HG03139 (cell line): Measurements from ENCODE around the gene FADS2.

Experiments used
- ATAC-seq: cut with Tn5 transposase; IDR thresholded peaks from one replicate; pipeline ENCODE4 v1.9.1; 2021; ENCODE audit not compliant: unreplicated experiment

FADS2 gene

DNA sequence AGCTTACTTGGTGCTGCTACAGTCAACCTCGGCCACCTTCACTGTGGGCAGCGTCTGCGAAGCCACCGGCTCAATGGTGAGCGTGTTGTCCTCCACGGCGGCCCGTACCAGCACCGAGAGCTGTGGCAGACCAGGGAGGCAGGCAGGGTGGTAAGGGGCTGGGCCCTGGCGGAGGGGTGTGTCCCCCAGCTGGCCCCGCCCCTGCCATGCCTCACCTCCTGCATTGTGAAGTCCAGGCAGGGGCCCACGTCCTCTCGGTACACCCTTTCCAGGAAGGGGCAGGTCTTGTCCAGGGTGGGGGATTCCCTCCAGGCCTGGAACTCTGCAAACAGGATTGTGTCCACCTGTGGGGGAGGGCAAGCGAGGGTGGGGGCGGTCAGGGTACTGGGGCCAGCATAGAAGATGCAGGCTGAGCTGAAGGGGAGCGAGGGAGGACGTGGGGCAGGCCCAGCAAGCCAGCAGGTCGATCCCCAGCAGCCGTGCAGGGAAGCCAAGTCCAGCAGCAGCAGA, 76.5 kb downstream of the FADS2 start:
- ATAC-seq, result no peak

DNA sequence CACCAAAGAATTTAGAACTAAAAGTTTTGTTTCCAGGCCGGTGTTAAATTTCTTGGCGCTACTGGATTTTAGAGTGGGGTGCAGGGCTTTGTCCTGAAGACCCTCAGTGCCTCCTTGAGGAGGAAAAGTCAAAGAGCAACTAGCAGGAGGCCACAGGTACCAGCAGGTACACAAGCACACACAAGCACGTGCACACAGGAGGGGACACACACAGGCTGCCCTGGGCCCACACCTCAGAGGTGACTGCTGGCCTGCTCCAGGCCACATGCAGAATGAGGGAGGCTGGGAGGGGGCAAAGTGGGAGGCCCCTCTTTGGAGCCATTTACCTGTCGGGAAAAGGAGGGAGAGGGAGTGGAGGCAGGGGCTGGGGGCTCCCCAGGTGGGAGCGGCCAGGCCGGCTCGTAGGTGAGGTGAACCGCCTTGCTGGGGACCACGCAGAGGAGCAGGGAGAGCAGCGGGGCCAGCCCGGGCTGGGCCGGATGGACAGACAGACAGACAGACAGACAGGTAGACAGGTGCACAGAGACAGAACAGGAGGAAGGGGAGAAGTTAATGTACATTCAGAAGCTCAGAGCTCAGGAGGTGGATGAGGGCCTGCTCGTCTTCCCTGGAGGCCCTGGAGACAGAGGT, 77.1 kb downstream of the FADS2 start:
- no peak for ATAC-seq

DNA sequence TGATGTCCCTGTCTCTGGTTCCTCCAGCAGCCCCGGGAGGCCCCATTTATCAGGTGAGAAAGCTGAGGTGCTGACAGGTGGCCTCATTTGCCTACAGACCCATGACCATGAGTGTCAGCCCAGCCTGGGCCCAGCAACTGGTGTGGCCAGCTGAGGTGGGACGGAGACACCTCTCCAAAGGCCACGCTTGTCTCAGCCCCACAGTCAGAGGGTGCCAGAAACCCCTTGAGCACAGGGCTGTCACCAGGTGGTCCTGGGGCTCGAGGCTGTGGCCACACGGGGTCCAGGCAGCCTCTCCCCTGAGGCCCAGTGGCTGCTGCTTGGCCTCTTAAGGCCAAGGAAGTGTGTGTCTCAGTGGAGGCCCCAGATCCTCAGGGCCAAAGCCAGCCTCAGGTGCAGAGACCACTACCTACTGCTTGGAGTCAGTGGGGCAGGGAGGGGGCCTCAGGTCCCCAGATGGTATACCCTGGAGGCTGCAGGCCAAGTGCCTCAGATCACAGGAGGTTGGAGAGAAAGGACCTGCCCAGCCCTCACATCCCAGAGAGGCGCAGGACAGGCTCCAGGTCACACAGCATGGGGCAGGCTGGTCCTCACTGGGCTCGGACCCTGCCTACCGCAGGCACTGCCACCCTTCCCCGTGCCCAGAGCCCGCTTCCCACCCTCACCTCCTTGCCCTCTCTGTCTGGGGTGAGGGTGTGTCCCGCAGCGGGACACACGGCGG, 77.9 kb downstream of the FADS2 start:
- ATAC-seq, result no peak

DNA sequence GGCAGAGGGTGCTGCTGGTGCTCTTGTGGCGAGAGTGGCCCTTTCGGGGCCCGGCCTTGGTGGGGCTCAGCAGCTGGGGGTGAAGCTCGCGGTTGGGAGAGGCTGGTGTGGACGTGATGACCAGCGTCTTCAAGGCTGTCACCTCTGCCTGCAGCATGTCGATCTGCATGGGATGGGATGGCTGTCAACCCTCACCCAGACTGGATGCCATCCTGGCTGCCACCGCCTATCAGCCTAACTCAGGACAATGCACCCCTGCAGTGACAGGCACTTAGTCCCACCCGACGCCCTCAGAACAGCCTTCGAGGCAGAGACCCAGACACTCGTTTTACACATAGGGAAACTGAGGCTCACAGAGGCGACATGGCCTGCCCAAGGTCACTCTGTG, 78.4 kb downstream of the FADS2 start:
- ATAC-seq, result no peak

DNA sequence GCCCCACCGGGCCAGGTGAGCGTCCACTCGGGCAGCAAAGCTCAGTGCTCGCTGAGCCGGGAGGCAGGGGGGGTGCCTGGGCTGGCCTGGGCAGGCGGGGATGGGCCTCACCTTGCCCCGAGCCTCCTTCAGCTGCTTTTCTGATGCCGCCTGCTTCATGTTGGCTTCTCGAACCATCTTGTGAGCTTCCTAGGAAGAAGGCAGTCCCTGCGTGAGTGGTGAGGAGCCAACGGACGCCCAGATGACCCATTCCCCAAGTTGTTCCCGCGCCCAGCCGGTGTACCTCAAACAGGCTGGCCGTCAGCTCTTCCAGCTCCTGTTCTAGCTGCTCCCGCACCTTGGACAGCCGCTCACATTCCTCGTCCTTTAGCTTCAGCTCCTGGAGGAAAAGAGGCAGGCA, 79.2 kb downstream of the FADS2 start:
- no peak for ATAC-seq

DNA sequence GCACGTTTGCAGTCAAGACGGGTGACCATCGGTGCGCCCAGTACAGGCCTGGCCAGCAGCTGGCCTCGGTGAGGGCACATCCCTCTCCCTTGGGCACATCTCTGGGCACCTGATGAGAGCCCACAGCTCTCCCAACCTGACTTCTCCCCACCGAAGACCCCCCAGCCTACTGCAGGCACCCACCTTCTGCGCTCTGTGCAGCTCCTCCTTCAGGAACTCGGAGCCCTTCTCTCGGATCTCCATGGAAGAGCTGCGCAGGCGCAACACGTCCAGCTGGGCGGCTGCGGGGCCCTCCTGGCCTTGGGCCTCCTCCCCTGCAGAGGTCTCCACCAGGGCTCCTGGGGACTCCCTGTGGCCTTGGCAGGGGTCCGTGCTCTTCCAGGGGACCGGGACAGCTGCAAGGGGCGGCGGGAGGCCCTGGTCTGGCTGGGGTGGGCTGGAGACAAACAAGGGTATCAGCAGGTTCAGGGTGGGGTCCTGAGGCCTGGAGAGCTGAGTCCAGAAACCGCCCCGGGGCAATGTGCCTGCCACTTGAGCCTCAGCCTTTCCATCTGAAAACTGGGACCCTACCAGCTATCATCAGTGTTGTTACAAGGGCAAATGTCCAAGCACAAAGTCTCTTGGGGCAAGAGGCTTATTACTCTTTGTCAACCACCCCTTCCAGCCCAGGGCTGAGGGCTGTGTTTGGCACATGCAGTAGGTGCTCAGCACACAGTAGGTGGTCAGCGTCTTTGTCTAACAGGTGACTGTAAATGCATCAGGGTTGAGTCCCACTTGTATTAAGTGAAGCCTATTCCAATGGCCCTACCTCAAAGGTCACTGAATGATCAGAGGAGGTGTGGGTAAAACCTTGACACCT, 80.0 kb downstream of the FADS2 start:
- ATAC-seq, result no peak

DNA sequence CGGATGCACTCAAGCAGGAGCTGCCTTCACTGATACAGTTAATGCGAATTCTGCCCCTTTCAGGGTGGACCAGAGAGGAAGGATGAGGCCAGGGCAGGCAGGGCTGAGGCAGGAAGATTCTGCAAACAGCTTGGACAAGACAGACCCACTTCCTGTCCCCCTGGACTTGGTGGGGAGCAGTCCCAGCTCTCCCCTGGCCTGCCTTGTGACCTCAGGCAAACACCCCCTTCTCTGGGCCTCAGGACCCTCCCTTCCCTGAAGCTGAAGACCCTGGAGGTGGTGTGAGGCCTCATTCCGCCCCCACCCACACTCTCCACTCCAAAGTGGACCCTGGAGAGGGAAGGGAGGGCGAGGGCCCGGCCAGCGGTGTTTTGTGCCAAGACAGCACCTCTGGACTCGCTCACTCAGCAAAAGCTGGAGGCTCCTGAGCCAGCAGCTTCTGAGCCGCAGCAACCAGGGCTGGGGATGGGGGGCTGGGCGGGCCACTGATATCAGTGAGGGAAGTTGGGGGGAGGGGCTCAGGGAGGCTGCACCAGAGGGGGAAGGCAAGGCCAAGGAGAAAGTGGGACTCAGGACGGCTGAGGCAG, 80.7 kb downstream of the FADS2 start:
- no peak for ATAC-seq

DNA sequence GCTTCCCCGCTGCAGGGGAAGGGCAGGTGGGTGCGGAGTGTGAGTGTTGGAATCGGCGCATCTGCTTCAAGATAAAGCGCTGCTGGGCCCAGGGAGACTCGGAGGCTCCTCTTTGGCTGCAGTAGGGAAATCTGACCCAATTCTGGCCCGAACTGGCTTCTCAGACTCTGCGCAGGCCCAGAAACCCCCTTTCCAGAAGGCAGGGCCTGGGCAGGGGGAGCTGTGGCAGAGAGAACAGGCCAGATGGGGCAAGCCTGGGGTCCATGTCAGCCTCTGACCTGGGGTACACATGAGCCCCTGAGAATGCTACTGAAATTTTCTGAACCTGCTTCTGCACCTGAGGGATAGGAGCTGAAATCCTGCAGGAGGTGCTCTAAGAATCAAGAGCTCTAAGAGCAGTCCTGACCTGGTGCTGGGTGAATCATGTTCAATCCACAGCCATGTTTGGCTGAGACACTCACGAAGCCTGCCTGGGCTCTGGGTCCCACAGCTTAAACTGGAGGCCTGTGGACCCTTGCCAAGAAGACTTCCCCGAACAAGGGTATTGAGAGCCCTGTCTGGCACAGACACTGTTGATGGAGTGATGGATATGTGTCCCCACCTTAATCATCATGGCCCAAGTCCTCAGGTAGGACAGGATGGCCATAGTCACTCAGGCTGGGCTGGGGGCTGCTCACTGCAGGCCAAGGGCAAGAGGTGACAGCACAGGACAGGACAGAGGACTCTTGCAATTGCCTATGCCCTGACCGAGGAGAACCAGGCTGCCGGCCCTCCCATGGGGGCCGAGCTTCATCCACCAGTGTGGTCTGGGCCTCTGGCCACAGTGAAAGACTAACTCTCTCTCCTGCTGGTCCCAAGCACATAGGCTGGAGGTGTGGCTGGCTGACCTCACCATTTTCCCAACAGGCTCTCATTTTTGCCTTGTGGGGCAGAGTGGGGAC, 82.4 kb downstream of the FADS2 start:
- no peak for ATAC-seq

DNA sequence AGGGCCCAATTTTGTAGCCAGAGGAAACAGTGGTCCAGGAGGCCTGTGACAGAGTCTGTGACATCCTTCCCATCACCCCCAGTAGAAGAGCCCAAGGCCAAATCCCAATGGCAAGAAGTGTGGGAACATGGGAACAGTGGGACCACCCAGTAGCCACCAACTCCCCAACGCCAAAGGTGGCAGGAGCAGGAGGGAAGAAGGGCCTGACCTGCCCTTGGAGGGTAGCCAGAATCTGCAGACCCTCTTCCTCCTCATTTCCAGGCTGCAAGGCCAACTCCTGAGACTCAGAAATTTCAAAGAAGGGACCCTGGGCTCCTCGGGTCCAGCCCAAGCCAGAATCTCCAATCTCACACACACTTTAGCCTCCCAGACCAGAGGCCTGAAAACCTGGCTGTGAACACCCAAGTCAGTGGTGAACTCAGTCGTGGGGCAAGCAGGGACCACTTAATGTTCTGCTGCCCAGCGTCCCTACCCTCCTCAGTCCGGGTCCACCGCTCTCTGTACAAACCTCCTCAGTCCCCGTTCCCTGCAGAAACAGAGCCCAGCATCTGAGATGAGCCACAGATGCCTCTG, 83.1 kb downstream of the FADS2 start:
- no peak for ATAC-seq

DNA sequence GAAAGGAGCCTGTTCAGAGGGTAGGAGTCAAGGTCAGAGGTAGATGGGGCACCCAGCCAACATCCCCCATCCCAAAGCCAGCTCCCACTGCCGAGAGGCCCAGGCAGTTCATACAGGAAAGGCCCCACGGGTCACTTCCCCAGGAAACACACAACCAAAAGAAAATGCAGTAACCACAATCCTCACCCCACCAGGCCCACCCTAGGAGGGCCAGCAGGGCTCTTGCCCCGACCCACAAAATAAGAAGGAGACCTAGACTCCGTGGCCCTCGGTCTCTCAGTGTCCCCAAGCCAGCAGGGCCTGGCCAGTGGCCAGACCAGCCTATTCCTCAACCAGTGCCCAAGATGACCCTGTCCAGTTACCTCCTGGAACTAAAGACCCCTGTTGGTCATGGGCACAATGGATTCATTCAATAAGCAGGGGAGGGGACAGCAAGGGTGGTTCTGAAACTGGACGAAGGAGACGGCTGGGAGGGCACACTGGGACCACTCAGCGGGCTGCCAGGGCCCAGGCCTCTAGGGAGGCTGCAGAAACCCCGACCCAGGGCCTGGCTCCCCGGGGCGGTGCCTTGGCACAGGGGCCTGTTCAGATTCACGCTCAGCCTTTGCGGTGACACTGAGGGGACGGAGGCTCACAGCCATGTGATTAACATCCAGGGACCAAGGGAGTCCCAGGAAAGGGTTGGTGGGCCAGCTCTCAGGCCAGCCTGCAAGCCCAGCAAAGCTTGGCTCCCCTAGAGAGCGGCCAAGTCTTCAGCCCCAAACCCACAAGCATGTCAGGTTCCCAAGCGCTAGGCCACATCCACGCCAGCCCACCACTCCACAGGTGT, 83.8 kb downstream of the FADS2 start:
- ATAC-seq, result no peak

DNA sequence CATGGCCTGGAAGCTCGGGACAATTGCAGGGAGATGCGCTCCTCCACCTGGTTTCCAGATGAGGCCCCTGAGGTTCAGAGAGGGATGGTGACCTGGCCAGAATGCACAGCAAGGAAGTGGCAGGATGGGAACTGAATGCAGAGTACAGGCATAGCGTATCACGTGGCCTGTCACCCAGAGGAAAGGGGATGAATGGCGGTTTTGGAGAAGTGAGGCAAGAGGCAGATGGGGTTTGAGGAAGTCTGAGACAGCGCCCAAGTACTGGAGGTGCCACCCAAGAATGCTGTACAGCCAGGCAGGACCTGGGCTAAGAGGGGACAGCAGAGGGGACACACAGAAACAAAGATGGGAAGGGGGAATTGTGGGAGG, 84.4 kb downstream of the FADS2 start:
- ATAC-seq, result no peak

DNA sequence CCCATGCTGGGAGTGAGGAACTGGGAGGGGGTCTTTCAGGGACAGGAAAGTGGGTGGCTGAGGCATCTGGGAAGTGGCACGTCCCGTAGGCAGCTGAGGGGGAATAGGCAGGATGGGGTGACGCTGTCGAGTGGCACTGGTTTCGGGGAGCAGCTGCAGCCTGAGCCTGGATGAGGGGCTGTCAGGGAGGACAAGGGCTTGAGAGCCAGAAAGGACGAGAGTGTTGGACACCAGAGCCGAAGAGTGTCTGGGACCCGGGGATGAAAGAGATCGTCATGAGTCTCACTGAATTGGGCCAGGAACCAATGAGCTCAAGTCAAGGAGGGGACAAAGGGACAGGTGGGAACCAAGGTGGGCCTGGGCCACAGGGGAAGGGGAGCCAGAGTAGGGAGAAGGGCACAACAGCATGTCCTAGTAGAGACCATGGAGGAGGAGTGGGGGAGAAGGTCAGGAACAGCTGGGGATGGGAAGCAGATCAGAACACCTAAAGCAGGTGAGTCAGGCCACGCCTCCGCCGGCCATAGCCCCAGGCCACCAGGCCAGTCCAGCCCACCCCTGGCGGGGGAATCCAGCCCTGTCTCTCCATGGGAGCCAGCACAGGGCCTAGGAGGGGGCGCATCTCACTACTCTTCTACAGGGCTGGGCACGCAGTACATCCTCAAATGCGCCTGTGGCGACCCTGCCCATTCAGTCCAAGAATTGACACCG, 85.0 kb downstream of the FADS2 start:
- no peak for ATAC-seq

DNA sequence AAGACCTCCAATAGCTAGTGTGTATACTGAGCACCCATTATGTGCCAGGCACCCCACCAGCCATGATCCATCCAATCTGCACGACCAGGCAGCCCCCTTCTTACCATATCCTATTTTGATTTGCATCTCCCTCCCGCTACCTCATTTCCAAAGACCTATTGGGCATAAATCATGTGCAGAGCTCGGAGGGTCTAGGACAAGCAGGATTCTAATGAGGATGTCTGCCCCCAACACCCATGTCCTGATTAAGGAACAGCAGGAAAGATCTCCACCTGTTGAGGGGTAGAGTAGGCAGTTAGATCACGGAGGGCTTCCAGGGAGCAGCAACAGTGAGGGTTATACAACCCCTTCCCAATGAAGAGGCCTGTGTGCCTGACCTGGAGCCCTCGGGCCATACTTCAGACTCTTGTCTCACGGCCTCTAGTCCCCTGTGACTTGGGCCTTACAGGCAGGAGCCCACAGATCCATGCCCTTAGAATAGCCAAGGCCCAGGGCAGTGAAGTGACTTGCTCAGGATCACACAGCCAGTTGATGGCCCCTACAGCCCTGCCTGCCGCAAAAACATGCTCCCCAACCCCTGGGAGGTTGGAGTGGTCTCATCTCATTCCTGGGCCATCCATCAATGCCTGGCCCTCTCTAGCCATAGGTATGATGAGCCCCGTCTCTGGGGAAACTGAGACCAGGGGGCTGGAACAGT, 85.7 kb downstream of the FADS2 start:
- ATAC-seq, result no peak

DNA sequence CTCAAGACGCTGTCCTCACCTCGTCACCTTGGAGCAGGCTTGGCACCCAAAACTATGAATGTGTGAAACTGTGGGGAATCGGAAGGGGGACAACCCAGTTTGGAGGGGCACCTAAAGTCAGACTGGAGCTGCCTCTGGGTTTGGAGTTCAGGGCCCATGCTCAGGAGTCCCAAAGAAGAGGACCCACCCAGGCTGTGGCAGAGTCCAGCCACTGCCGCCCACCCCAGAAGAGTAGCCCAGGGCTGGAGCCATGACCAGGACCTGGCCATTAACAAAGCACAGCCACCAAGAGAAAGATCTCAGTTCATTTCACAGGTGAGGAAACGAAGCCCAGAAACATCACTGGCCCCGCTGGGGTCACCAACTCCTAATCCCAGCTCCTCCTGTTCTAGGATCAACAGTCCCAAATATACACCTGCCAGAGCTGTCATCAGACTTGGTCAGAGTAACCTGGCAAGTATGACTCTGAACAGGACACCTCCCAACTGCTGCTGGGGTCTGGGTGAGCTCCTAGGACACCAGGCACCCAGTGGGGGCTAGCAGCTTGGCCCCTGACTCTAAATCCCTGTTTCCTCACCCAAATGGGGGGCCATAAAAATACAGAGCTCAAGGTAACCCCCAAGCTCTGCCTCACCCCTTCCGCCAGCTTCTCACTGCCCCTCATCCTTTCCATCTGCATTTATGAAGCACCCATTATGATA, 86.5 kb downstream of the FADS2 start:
- no peak for ATAC-seq

DNA sequence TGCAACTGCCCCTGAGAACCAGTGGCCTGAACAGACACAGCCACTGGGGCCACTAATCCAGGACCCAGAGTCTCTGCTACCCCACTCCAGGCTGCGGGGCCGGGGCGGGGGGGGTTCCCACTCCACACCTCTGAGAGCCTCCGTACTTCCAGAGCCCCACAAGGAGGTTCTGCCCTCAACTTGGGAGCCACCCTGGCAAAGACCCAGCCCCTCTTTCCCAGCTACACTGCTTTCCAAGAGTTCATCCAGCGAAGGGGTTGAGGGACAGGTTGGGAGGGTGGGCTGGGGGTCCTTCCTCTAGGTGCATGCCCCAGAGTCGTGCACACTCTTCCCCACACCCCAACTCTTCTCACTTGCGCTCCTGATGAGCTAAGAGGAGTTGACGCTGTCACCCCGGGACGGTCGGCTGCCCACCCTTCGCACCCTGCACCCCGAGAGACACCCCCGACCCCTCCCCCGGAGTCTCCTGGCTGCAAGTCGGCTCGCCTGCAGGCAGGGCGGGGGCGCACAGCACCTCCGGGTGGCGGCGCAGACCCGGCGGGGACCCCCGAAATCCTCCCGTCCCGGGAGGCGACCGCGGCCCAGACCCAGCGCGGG, 88.7 kb downstream of the FADS2 start:
- ATAC-seq, result no peak
